Peyer's patch (tissue), 4 donors: ENCODE data around the gene CNGA1. TPM values are rescaled to one million over a fixed set of nuclear protein-coding genes. Genes with fewer than 3 reads are reported as not detected.
A peak's percentile ranks its signal among the peaks of the same experiment; 100 is the strongest.

Experiments
- DNase-seq, 3 donors: peaks; one replicate each; pipeline ENCODE4 v3.0.0-alpha.2; 2017 to 2019
- H3K27ac ChIP-seq, 4 donors: fragments of 200-600 bp; sonication (generic); one replicate each; pipeline ENCODE4 v1.5.1; 2016 to 2019
- H3K27me3 ChIP-seq, 2 donors: fragments of 200-600 bp; sonication (generic); one replicate each; pipeline ENCODE4 v1.5.1; 2019
- H3K36me3 ChIP-seq, 3 donors: fragments of 200-600 bp; sonication (generic); one replicate each; pipeline ENCODE4 v1.5.1; 2016 to 2019
- H3K4me1 ChIP-seq, 4 donors: fragments of 200-600 bp; sonication (generic); one replicate each; pipeline ENCODE4 v1.5.1; 2016 to 2019
- H3K4me3 ChIP-seq, 4 donors: fragments of 200-600 bp; sonication (generic); 1 replicate in 3 of 4; 2 replicates in 1 of 4; pipeline ENCODE4 v1.5.1; 2016 to 2019; ENCODE audit warnings: mild to moderate bottlenecking in 1 of 4
- H3K9me3 ChIP-seq, 4 donors: fragments of 200-600 bp; sonication (generic); one replicate each; pipeline ENCODE4 v1.5.1; 2016 to 2019; ENCODE audit warnings: mild to moderate bottlenecking in 1 of 4
- POLR2A ChIP-seq, 2 donors: fragments of 450-650 bp; IDR thresholded peaks; one replicate each; pipeline ENCODE4 v1.5.1; 2017; ENCODE audit warnings: antibody characterized with exemption in 2 of 2, mild to moderate bottlenecking in 2 of 2, moderate library complexity in 2 of 2
- total RNA-seq, 4 donors: library from RNA; depleted of rRNA; stranded (reverse); fragments of >200 nt; gene quantifications; one replicate each; pipeline ENCODE4 v1.1.0, GENCODE V29; 2016
- TF ChIP-seq, protein P1 (sequence below), 6 experiments: fragments of 450-650 bp in 4 of 6; fragments of 200-600 bp in 2 of 6; sonication (generic) in 1 of 6; IDR thresholded peaks; one replicate each; pipeline ENCODE4 v1.5.1; 2017 to 2019; ENCODE audit warnings: antibody characterized with exemption in 6 of 6, mild to moderate bottlenecking in 3 of 6, moderate library complexity in 1 of 6

CNGA1 gene
- total RNA-seq, 4 donors from 2014 or later: 9.8 to 22.2 (median 11.7) TPM; not detected in 1

GRCh38 chr4:48035952-48036351 is 19.5 kb upstream of the CNGA1 start:
- TF ChIP-seq POLR2A (IDR thresholded peaks at IDR 0.05): no peak
- TF ChIP-seq, protein P1, sequence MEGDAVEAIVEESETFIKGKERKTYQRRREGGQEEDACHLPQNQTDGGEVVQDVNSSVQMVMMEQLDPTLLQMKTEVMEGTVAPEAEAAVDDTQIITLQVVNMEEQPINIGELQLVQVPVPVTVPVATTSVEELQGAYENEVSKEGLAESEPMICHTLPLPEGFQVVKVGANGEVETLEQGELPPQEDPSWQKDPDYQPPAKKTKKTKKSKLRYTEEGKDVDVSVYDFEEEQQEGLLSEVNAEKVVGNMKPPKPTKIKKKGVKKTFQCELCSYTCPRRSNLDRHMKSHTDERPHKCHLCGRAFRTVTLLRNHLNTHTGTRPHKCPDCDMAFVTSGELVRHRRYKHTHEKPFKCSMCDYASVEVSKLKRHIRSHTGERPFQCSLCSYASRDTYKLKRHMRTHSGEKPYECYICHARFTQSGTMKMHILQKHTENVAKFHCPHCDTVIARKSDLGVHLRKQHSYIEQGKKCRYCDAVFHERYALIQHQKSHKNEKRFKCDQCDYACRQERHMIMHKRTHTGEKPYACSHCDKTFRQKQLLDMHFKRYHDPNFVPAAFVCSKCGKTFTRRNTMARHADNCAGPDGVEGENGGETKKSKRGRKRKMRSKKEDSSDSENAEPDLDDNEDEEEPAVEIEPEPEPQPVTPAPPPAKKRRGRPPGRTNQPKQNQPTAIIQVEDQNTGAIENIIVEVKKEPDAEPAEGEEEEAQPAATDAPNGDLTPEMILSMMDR (IDR thresholded peaks at IDR 0.05): no peak
- no peaks in the 10 kb centered on the region for H3K9me3 ChIP-seq
- no peak for DNase-seq

DNA sequence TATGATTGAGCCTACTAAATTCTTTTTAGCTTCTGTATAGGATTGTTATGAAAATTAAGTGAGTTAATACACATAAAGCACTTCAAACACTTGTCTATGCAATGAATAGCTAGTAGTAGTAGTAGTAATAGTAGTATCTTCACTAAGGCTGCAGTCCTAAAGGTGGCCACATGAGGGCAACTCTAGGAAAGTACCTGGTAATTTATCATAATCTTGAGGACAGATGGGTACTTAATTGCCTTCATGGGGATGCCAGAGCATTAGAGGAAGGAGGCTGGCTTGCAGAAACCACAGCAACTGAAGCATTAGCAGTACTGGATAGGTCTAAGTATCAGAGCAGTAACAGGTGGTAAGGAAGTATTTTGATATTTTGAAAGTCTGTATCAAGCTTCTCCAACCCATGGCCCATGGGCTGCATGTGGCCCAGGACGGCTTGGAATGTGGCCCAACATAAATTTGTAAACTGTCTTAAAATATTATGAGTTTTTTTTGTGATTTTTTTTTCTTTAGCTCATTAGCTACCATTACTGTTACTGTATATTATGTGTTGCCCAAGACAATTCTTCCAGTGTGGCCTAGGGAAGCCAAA is 17.4 kb upstream of the CNGA1 start:
- no peaks in the 10 kb centered on the region for H3K27me3 ChIP-seq
- no peaks in the 10 kb centered on the region for H3K9me3 ChIP-seq
- H3K4me1 ChIP-seq: peaks cover 0 to 15% (median 0%) of the 10 kb centered on the region in 4 donors
- no peaks in the 10 kb centered on the region for H3K36me3 ChIP-seq
- H3K4me3 ChIP-seq: no peak overlapping the region
- DNase-seq: peak in 2 of 3 donors; percentile 60 to 86
- no peak overlapping the region for H3K27ac ChIP-seq
- TF ChIP-seq POLR2A (IDR thresholded peaks at IDR 0.05): no peak
- TF ChIP-seq, protein P1 (IDR thresholded peaks at IDR 0.05): peak; percentile 28 to 79 (median 66)

More at GRCh38 chr4:48035952-48036351, 19.5 kb upstream of the CNGA1 start:
- Histone ChIP-seq H3K27me3 (no peaks in the 10 kb centered on the region), H3K36me3 (no peaks in the 10 kb centered on the region), H3K27ac (no peak overlapping the region), H3K4me3 (no peak overlapping the region), H3K4me1 (peaks cover 0 to 15% (median 0%) of the 10 kb centered on the region in 4 donors)

- DNase-seq: no peak
- Histone ChIP-seq H3K4me3 (no peak overlapping the region), H3K4me1 (peaks cover 0 to 15% (median 0%) of the 10 kb centered on the region in 4 donors), H3K9me3 (no peaks in the 10 kb centered on the region), H3K36me3 (no peaks in the 10 kb centered on the region), H3K27ac (no peak overlapping the region), H3K27me3 (no peaks in the 10 kb centered on the region)
- TF ChIP-seq, protein P1 (IDR thresholded peaks at IDR 0.05): no peak
- TF ChIP-seq POLR2A (IDR thresholded peaks at IDR 0.05): no peak
Observed at GRCh38 chr4:48033412-48033811, 16.9 kb upstream of the CNGA1 start.

- H3K9me3 ChIP-seq: no peaks in the 10 kb centered on the region
- TF ChIP-seq POLR2A (IDR thresholded peaks at IDR 0.05): no peak
- TF ChIP-seq, protein P1 (IDR thresholded peaks at IDR 0.05): no peak
- no peaks in the 10 kb centered on the region for H3K27me3 ChIP-seq
- no peak overlapping the region for H3K27ac ChIP-seq
- peaks cover 0 to 15% (median 0%) of the 10 kb centered on the region in 4 donors for H3K4me1 ChIP-seq
- no peak for DNase-seq
- H3K4me3 ChIP-seq: no peak overlapping the region
- no peaks in the 10 kb centered on the region for H3K36me3 ChIP-seq
Observed at GRCh38 chr4:48032721-48033120, 16.2 kb upstream of the CNGA1 start.

- Histone ChIP-seq H3K9me3 (no peaks in the 10 kb centered on the region), H3K4me3 (no peak overlapping the region), H3K4me1 (peaks cover 0 to 15% (median 0%) of the 10 kb centered on the region in 4 donors), H3K27ac (peak overlapping the region in 1 of 4 donors; percentile 15), H3K27me3 (no peaks in the 10 kb centered on the region), H3K36me3 (no peaks in the 10 kb centered on the region)
- no peak for DNase-seq
- TF ChIP-seq, protein P1 (IDR thresholded peaks at IDR 0.05): no peak
- TF ChIP-seq POLR2A (IDR thresholded peaks at IDR 0.05): no peak
Observed at GRCh38 chr4:48031802-48032525, 15.5 kb upstream of the CNGA1 start.
